Right lobe of liver (tissue), 4 donors: Measurements from ENCODE around the gene CEP85L.

Experiments
- CTCF ChIP-seq, 4 donors: fragments of 200-600 bp in 3 of 4; fragments of 450-650 bp in 1 of 4; IDR thresholded peaks; one replicate each; pipeline versions ENCODE4 v1.5.1 to v1.8.0; 2016 to 2022; ENCODE audit warnings: antibody characterized with exemption in 4 of 4, mild to moderate bottlenecking in 2 of 4
- POLR2A ChIP-seq: fragments of 450-650 bp; IDR thresholded peaks from one replicate; pipeline ENCODE4 v1.6.1; 2017; ENCODE audit warnings: antibody characterized with exemption, mild to moderate bottlenecking
- donor health status: DM: no; HTN: no; CAD: no.
- donor health status: DM: no; HTN: no; CAD: no.
- donor health status: DM: no; HTN: yes; CAD: no.

GRCh38 chr6:118554698-118555097 is 96.7 kb downstream of the CEP85L start:
- TF ChIP-seq CTCF (IDR thresholded peaks at IDR 0.05), result no peak
- no peak for TF ChIP-seq POLR2A
